ENCODE measurements around the gene SEMA7A. TPM values are rescaled to one million over a fixed set of nuclear protein-coding genes. Genes with fewer than 3 reads are reported as not detected.

The SEMA7A gene
- total RNA-seq, 1 experiment from 2014 or later = 38.1 TPM

DNA sequence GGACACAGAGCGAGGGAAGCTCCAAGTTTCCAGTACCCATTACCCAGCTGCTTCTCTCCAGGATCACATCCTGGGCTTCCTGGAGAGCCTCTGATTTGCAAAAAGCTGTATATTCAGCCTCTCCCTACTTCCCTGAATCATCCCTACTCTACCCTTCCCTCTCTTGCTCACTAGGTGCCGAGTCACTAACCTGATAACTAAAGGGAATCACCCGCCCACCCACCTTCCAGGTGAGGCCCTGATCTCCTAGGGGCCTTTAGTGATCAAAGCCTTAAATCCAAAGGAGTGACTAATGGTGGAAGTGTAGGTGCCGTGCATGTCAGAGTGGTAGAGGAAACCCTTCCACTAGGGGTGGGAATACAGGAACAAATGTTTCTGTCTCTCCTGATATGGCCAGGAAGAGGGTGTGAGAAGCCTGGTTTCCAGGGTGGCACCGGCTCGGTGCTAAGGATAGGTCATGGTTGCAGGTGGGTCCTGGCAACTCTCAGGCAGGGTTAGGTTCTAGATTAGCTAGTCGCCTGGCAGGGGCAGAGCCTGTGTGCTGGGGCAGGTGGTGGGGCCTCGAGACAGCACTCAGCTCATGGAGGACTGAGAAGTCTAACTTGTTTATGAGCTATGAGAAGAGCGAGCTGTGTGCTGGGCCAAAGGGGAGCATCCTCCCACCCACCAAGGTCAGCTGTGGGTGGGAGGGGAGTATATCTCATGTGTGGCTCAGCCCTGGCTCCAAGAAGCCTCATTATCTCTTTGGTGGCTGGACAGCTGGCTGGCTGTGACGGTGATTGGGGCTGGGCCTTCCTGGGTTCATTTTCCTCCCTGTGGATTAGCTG lies 10.1 kb downstream of the SEMA7A start:
- ChIA-PET POLR2A (no interaction called here), CTCF (interaction anchor here (1.0 kb wide), 1 partner anchor 14 kb away, joined by 3 read pairs; no protein-coding TSS in a partner anchor)
- peaks cover 39% of the 10 kb centered on the region for H3K4me1 ChIP-seq
- DNase-seq = no peak
- H3K9me3 Mint-ChIP-seq (ENCODE audit: unreplicated experiment) = no peaks in the 10 kb centered on the region
- TF ChIP-seq, protein P1, sequence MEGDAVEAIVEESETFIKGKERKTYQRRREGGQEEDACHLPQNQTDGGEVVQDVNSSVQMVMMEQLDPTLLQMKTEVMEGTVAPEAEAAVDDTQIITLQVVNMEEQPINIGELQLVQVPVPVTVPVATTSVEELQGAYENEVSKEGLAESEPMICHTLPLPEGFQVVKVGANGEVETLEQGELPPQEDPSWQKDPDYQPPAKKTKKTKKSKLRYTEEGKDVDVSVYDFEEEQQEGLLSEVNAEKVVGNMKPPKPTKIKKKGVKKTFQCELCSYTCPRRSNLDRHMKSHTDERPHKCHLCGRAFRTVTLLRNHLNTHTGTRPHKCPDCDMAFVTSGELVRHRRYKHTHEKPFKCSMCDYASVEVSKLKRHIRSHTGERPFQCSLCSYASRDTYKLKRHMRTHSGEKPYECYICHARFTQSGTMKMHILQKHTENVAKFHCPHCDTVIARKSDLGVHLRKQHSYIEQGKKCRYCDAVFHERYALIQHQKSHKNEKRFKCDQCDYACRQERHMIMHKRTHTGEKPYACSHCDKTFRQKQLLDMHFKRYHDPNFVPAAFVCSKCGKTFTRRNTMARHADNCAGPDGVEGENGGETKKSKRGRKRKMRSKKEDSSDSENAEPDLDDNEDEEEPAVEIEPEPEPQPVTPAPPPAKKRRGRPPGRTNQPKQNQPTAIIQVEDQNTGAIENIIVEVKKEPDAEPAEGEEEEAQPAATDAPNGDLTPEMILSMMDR (IDR thresholded peaks at IDR 0.05; ENCODE audit: insufficient read depth in 1 of 2, low read depth in 1 of 2, low read length in 1 of 2, severe bottlenecking in 1 of 2, unreplicated experiment in 1 of 2) = no peak
- peaks cover 49% of the 10 kb centered on the region for H3K4me1 Mint-ChIP-seq (ENCODE audit: low read depth, unreplicated experiment)
- H3K27ac Mint-ChIP-seq (ENCODE audit: unreplicated experiment) = peak overlapping the region; percentile 75
- H3K4me3 ChIP-seq (ENCODE audit: low read depth, low read length) = no peak overlapping the region
- H3K36me3 Mint-ChIP-seq (ENCODE audit: insufficient read depth, unreplicated experiment) = peaks cover 40% of the 10 kb centered on the region
- BruUV-seq (replicated peaks) = no TSS peak
- no peaks in the 10 kb centered on the region for H3K9me3 ChIP-seq
- no peak overlapping the region for H3K4me3 Mint-ChIP-seq (ENCODE audit: unreplicated experiment)
- H3K27me3 ChIP-seq (replicated peaks; ENCODE audit: control insufficient read depth, insufficient read depth, low read length) = no peaks in the 10 kb centered on the region
- intact Hi-C loops (cut with micrococcal nuclease; ENCODE audit: unreplicated experiment) = no loop called here
- no peaks in the 10 kb centered on the region for H3K27me3 Mint-ChIP-seq (ENCODE audit: insufficient read depth, unreplicated experiment)
- H3K36me3 ChIP-seq (ENCODE audit: control insufficient read depth, insufficient read depth, low read length) = peaks cover 2% of the 10 kb centered on the region

DNA sequence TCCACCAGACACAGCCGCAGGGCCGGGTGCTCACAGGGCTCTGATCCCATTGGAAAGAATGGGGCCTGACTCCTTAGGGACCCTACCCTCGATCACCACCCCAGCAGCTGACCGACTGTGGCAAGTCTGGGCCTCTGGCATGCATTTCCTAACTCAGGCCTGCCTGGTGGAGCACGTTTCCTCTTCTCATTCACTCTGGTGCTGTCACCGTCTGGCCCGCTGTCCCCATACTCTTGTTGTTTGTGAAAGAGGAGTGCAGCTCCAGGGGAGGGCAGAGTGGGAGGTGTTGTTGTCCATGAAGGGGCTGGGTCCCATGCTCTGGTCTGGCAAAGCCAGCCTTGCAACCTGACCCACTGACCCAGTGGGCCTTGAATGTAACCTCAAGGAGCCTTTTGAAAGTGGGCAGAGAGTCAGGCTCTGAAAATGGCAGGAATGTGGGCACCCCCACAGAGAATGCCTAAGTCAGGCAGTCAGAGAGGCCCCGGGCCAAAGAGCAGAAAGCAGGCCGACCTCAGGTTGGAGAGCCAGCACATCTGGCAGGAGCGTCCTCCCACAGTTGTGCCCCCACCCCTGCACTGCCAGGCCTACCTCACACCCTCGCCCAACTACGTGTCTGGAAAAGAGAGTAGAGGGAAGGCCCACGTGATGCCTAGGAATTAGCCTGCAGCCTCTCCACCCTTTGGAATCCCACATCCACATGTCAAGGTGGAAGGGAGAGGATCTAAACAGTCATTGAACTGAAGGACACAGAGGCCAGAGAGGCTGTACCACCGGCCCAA lies 10.9 kb downstream of the SEMA7A start:
- intact Hi-C loops (cut with micrococcal nuclease; ENCODE audit: unreplicated experiment) = no loop called here
- peaks cover 50% of the 10 kb centered on the region for H3K4me1 Mint-ChIP-seq (ENCODE audit: low read depth, unreplicated experiment)
- Histone ChIP-seq H3K4me3 (ENCODE audit: low read depth, low read length) (no peak overlapping the region), H3K4me1 (peaks cover 43% of the 10 kb centered on the region), H3K9me3 (no peaks in the 10 kb centered on the region), H3K36me3 (ENCODE audit: control insufficient read depth, insufficient read depth, low read length) (peaks cover 2% of the 10 kb centered on the region), H3K27me3 (replicated peaks; ENCODE audit: control insufficient read depth, insufficient read depth, low read length) (no peaks in the 10 kb centered on the region)
- POLR2A ChIA-PET = no interaction called here
- TF ChIP-seq, protein P1 (IDR thresholded peaks at IDR 0.05; ENCODE audit: insufficient read depth in 1 of 2, low read depth in 1 of 2, low read length in 1 of 2, severe bottlenecking in 1 of 2, unreplicated experiment in 1 of 2) = no peak
- CTCF ChIA-PET = no interaction called here
- peaks cover 36% of the 10 kb centered on the region for H3K36me3 Mint-ChIP-seq (ENCODE audit: insufficient read depth, unreplicated experiment)
- peak overlapping the region; percentile 75 for H3K27ac Mint-ChIP-seq (ENCODE audit: unreplicated experiment)
- BruUV-seq (replicated peaks) = no TSS peak
- peak in 1 of 2 experiments; percentile 55 for DNase-seq
- no peaks in the 10 kb centered on the region for H3K9me3 Mint-ChIP-seq (ENCODE audit: unreplicated experiment)
- no peak overlapping the region for H3K4me3 Mint-ChIP-seq (ENCODE audit: unreplicated experiment)
- no peaks in the 10 kb centered on the region for H3K27me3 Mint-ChIP-seq (ENCODE audit: insufficient read depth, unreplicated experiment)

DNA sequence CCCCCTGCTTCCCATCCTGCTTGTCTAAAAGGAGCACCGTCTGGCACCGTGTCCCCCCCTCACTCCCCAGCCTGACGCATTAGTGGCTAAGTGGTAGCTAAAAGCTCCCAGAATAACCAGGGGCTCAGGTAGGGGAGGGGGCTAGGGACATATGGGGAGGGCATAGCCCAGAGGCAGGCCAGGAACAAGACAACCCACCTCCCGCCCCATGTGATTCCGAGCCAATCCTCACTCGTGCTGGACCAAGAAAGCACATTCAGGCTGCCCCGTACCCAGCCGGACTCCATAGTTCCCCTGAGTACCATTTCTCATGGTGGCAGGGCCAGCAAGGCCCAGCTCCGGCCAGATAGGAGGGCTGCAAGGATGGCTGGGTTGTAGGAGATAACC lies 11.5 kb downstream of the SEMA7A start:
- peaks cover 2% of the 10 kb centered on the region for H3K36me3 ChIP-seq (ENCODE audit: control insufficient read depth, insufficient read depth, low read length)
- no peak overlapping the region for H3K4me3 ChIP-seq (ENCODE audit: low read depth, low read length)
- intact Hi-C loops (cut with micrococcal nuclease; ENCODE audit: unreplicated experiment) = no loop called here

More for the DNA sequence above, 11.5 kb downstream of the SEMA7A start:
- no TSS peak for BruUV-seq (replicated peaks)
- no peak overlapping the region for H3K27ac Mint-ChIP-seq (ENCODE audit: unreplicated experiment)
- POLR2A ChIA-PET = no interaction called here
- Histone ChIP-seq H3K9me3 (no peaks in the 10 kb centered on the region), H3K27me3 (replicated peaks; ENCODE audit: control insufficient read depth, insufficient read depth, low read length) (no peaks in the 10 kb centered on the region), H3K4me1 (peaks cover 43% of the 10 kb centered on the region)
- H3K9me3 Mint-ChIP-seq (ENCODE audit: unreplicated experiment) = no peaks in the 10 kb centered on the region
- TF ChIP-seq, protein P1 (IDR thresholded peaks at IDR 0.05; ENCODE audit: insufficient read depth in 1 of 2, low read depth in 1 of 2, low read length in 1 of 2, severe bottlenecking in 1 of 2, unreplicated experiment in 1 of 2) = no peak
- H3K36me3 Mint-ChIP-seq (ENCODE audit: insufficient read depth, unreplicated experiment) = peaks cover 35% of the 10 kb centered on the region
- H3K4me3 Mint-ChIP-seq (ENCODE audit: unreplicated experiment) = no peak overlapping the region
- H3K4me1 Mint-ChIP-seq (ENCODE audit: low read depth, unreplicated experiment) = peaks cover 50% of the 10 kb centered on the region
- CTCF ChIA-PET = no interaction called here
- no peaks in the 10 kb centered on the region for H3K27me3 Mint-ChIP-seq (ENCODE audit: insufficient read depth, unreplicated experiment)
- DNase-seq = no peak

Data from Caco-2 (cell line).